Measurements from ENCODE around the gene GPR146. TPM values are rescaled to one million over a fixed set of nuclear protein-coding genes. Genes with fewer than 3 reads are reported as not detected.

The GPR146 gene
- total and polyA plus RNA-seq, 9 of the 15 experiments (the other 6 are each of a cell fraction or from before 2014, with no cell fraction given), result 0.22 to 3.6 (median 0.64) TPM; not detected in 2

GRCh38 chr7:1054861-1055450 is 10.6 kb downstream of the GPR146 start:
- WGBS (ENCODE audit: insufficient coverage, low coverage, missing lambda C conversion rate), result 23% methylated on average over 26 of the region's 32 CpGs
- H3K27me3 ChIP-seq (ENCODE audit: control insufficient read depth in 2 of 2, insufficient read depth in 2 of 2, low read length in 2 of 2), result no peaks in the 10 kb centered on the region
- no peaks in the 10 kb centered on the region for H4K20me1 ChIP-seq (replicated peaks; ENCODE audit: control insufficient read depth, insufficient read depth, low read length)
- no peaks in the 10 kb centered on the region for H3K9me1 ChIP-seq (ENCODE audit: control insufficient read depth, insufficient read depth, low read length)
- H3K4me1 ChIP-seq (replicated peaks in 1 of 2; ENCODE audit: control insufficient read depth in 2 of 2, insufficient read depth in 2 of 2, low read length in 2 of 2), result peaks cover 26 to 89% of the 10 kb centered on the region in 2 experiments
- H3K36me3 ChIP-seq (ENCODE audit: control insufficient read depth, insufficient read depth, low read length), result peaks cover 6% of the 10 kb centered on the region; the same call in 1 of the 3 replicates
- in situ Hi-C loops (cut with MboI), result no loop called here
- peak overlapping the region; percentile 11; the same call in 1 of the 2 replicates for H3K4me3 ChIP-seq
- no peaks in the 10 kb centered on the region for H3K9me3 ChIP-seq (replicated peaks; ENCODE audit: control insufficient read depth, insufficient read depth, low read depth, low read length)
- H3K79me2 ChIP-seq (ENCODE audit: control insufficient read depth, insufficient read depth, low read length), result peaks cover 10% of the 10 kb centered on the region; the same call in 1 of the 3 replicates
- H3K9ac ChIP-seq (ENCODE audit: insufficient read depth in 1 of 2, low read depth in 2 of 2, low read length in 2 of 2), result peak overlapping the region; percentile 45 to 90; a peak in 3 of 4 replicates
- H2AFZ ChIP-seq (ENCODE audit: low read depth, low read length), result peak overlapping the region; percentile 83
- intact Hi-C loops (cut with micrococcal nuclease), result no loop called here
- BruUV-seq (replicated peaks), result no TSS peak
- peak; percentile 97 for FAIRE-seq
- POLR2A ChIA-PET, result interaction anchor here (0.5 to 1.8 kb wide), 5 partner anchors 8 to 73 kb away, joined by 3 to 9 read pairs (median 5); partner anchors contain the start of gene GPR146
- H3K27ac ChIP-seq (ENCODE audit: extremely low read depth, low read depth, low read length), result peak overlapping the region; percentile 63; the same call in 2 of the 3 replicates
- ATAC-seq, result peak; percentile 85
- peak; percentile 83 to 95 (median 87) for DNase-seq (ENCODE audit: extremely low read depth in 1 of 4, low spot score in 3 of 4)
- peak overlapping the region; percentile 73 for H3K4me2 ChIP-seq (ENCODE audit: insufficient read depth, low read length)
- CTCF ChIA-PET (ENCODE audit: low intra/inter-chr PET ratio), result interaction anchor here (0.6 kb wide), 1 partner anchor 690 kb away, joined by 3 read pairs; no protein-coding TSS in a partner anchor
- TF ChIP-seq CTBP1 (IDR thresholded peaks at IDR 0.05; ENCODE audit: borderline replicate concordance) (peak; percentile 52; the same call in 1 of the 2 replicates), HDAC1 (IDR thresholded peaks at IDR 0.05) (0 out of 4 replicates have a peak, but pooled peaks of 1 of the 2 experiments have one; percentile 42), SFPQ (IDR thresholded peaks at IDR 0.05; ENCODE audit: low read depth, low read length) (no peak), CXXC5 (CRISPR knock-in tag; IDR thresholded peaks at IDR 0.05) (peak; percentile 97), ZNF165 (CRISPR knock-in tag; IDR thresholded peaks at IDR 0.05; ENCODE audit: borderline replicate concordance) (no peak), FOXO4 (CRISPR knock-in tag; IDR thresholded peaks at IDR 0.05) (no peak), ZNF124 (CRISPR knock-in tag; IDR thresholded peaks at IDR 0.05) (no peak), KDM2B (CRISPR knock-in tag; IDR thresholded peaks at IDR 0.05) (peak; percentile 54; the same call in 1 of the 2 replicates), PYGO2 (tag; IDR thresholded peaks at IDR 0.05) (no peak), ZNF639 (CRISPR knock-in tag; conservative IDR thresholded peaks at IDR 0.05 in 1 of 2, IDR thresholded peaks at IDR 0.05 in 1 of 2) (peak in 1 of 2 experiments; percentile 38; a peak in 1 of 4 replicates), BRD4 (IDR thresholded peaks at IDR 0.05) (no peak), HSF4 (CRISPR knock-in tag; IDR thresholded peaks at IDR 0.05; ENCODE audit: borderline replicate concordance) (no peak), ZC3H11A (IDR thresholded peaks at IDR 0.05; ENCODE audit: low read depth, low read length) (no peak), SOX6 (IDR thresholded peaks at IDR 0.05) (peak; percentile 43; the same call in 1 of the 2 replicates), CBX3 (IDR thresholded peaks at IDR 0.05; ENCODE audit: borderline replicate concordance in 1 of 2, low read length in 2 of 2) (peak in 1 of 2 experiments; percentile 66; a peak in 1 of 3 replicates), ARID1B (IDR thresholded peaks at IDR 0.05) (peak; percentile 45; the same call in 1 of the 2 replicates)
